Suppressor macrophage (primary cell): ENCODE measurements around the gene FOSL1.

Source experiments
- DNase-seq, 4 experiments: peaks; one replicate each; pipeline ENCODE4 v3.0.0-alpha.2; 2020 to 2022

FOSL1 gene

GRCh38 chr11:65896034-65896999 lies 3.9 kb downstream of the FOSL1 start:
- no peak for DNase-seq

- DNase-seq, result no peak
Measured at GRCh38 chr11:65895482-65895981, 4.7 kb downstream of the FOSL1 start.

DNA sequence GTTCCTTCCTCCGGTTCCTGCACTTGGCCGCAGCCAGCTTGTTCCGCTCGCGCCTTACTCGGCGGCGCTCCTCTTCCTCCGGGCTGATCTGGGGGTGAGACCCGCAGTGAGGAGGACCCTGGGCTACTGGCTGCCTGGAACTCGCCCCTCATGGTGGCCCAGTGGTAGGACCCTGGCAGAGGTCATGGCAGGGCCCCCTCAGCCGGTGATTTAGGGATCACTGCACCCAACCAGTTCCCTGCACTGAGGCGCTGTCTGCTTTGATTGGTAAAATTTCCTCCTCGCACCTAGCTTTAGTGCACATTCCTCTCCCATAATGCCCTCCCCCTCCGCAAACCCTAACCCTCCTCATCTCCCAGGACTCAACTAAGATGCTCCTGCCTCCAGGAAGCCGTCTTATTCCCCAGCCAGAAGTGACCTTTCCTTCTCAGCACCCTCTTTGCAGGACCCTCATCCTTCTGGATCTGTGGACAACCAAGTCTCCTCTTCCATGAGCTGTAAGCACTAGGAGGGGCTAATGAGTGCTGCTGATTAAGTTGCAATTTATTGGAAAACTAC lies 6.1 kb downstream of the FOSL1 start:
- DNase-seq, result peak in 3 of 4 experiments; percentile 52 to 76 (median 72)

DNA sequence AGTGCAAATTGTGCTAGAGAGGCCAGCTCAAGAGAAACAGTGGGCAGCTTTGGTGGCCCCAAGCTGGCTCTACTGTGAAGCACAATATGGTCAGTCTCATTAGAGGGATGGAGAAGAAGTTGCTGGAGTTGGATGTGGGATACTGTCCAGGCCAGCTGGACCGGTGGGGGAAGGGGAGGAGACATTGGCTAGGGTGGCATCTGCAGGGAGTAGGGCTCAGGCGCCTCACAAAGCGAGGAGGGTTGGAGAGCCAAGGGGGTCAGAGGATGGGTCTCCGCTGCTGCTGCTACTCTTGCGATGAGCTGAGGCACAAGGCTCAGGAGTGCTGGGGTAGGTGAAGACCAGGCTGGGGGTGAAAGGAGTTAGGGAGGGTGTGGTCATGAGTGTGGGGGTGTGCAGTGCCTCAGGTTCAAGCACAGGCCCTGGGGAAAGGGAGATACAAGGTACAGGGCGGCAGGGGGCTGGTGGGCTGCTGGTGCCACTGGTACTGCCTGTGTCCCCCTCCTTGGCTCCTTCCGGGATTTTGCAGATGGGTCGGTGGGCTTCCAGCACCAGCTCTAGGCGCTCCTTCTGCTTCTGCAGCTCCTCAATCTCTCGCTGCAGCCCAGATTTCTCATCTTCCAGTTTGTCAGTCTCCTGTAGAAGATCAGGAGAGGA lies 7.4 kb downstream of the FOSL1 start:
- DNase-seq, result peak in 1 of 4 experiments; percentile 1

GRCh38 chr11:65892137-65892540 lies 8.0 kb downstream of the FOSL1 start:
- peak in 1 of 4 experiments; percentile 3 for DNase-seq

- peak in 3 of 4 experiments; percentile 47 to 63 (median 58) for DNase-seq
Measured at GRCh38 chr11:65891219-65892136, 8.7 kb downstream of the FOSL1 start.

DNA sequence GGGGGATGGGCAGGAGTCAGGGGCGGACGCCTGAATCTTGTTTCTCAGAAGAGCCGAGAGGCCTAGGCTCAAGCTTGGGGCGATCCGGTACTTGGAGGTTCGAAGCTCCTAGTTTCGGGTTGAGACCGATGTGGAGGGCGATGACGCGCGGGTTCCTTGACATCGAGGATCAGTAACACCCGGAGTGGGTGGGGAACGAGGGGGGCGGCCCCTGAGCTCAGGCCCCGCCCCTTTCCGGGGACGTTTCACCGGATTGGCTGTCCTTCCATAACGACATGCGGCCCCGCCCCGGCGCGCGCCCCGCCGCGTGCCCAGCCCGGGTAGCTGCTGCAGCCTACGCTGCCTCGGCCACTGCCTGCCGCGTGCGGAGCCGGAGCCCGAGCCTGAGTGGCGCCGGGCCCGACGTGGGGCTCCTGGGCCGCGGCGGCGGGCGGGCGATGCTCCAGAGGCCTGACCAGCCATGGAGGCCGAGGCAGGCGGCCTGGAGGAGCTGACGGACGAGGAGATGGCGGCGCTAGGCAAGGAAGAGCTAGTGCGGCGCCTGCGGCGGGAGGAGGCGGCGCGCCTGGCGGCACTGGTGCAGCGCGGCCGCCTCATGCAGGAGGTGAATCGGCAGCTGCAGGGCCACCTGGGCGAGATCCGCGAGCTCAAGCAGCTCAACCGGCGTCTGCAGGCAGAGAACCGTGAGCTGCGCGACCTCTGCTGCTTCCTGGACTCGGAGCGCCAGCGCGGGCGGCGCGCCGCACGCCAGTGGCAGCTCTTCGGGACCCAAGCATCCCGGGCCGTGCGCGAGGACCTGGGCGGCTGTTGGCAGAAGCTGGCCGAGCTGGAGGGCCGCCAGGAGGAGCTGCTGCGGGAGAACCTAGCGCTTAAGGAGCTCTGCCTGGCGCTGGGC lies 9.6 kb downstream of the FOSL1 start, which contains the start of gene CCDC85B:
CCDC85B (plus strand) TSS at position 350 of the 895 bp plus-strand sequence; CDS start at position 461, 111 bp downstream.
- peak; percentile 74 to 99 (median 98) for DNase-seq

DNA sequence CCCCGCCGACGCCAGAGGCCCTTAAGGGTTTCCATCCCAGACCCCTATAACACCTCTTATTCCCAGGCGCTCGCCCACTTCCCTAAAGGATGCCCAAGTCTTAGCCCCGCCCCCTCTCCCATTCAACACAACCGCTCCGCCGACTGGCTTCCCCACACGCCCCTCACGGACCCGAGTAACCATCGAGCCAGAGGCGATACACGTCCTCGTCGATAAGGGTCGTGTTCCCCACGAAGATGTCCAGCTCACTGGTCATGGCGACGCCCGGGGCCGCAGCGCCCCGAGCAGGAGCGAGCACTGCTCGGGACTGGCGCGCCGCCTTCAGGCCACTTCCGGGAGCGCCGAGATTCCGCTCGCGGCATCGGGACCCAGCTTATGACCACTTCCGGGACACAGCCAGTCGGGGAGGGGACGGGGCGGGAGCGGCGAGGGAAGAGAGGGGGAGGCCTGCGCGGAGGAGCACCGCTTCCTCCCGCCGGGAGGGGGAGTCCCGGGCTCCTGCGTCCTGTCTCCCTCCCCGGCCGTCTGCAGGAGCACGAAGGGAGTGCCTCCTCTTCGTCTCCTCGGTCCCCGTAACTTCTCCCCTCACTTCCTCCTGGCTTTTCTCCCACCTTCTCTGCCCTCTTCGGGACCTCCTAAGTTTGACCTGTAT lies 11.9 kb downstream of the FOSL1 start, which contains the start of gene FIBP:
FIBP (minus strand) TSS at position 309 of the 652 bp plus-strand sequence; CDS start at position 256, 53 bp downstream.
- peak; percentile 97 to 98 (median 98) for DNase-seq

- no peak for DNase-seq
Measured at GRCh38 chr11:65887723-65888162, 12.4 kb downstream of the FOSL1 start.

GRCh38 chr11:65886826-65887722 lies 13.1 kb downstream of the FOSL1 start:
- DNase-seq, result peak in 1 of 4 experiments; percentile 1

- peak in 1 of 4 experiments; percentile 0 for DNase-seq
Measured at GRCh38 chr11:65885808-65886536, 14.2 kb downstream of the FOSL1 start.

DNA sequence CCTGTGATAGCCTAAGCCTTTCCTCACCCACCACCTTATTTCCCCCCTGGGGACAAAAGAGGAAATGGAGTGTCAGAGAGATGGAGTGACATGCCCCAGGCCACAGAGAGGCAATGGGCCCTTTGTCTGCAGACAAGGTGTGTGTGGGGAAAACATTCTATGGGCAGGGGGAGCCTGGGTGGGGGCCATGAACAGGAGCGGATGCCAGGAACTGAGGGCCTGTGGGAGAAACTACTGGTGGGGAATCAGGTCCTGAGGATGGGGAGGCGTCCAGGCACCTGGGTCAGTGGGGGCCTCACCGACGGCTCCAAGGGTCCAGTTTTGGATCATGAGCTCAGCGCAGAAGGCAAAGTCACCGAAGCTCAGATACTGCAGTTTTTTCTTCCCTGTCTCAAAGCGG lies 15.0 kb downstream of the FOSL1 start:
- DNase-seq, result peak in 1 of 4 experiments; percentile 0

DNA sequence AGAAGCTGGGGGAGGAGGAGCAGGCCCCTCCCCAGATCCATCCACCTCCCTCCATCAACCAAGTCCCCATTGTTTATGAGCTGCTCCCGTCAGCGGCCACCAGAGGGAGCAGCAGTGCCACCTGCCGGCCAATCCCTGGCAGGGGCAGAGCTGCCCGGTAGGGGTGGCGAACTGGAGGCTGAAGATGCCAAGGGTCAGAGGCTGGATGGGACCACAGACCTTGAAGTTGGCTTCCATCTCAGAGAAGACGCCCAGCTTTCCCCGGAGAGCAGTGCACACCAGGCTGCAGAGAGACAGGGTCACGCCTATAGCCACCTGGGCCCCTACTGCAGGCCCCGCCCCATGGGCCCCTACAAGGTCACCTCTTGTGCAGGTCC lies 15.5 kb downstream of the FOSL1 start:
- DNase-seq, result peak; percentile 88 to 93 (median 92)

- DNase-seq, result peak in 1 of 4 experiments; percentile 1
Measured at GRCh38 chr11:65883786-65884715, 16.1 kb downstream of the FOSL1 start.

DNA sequence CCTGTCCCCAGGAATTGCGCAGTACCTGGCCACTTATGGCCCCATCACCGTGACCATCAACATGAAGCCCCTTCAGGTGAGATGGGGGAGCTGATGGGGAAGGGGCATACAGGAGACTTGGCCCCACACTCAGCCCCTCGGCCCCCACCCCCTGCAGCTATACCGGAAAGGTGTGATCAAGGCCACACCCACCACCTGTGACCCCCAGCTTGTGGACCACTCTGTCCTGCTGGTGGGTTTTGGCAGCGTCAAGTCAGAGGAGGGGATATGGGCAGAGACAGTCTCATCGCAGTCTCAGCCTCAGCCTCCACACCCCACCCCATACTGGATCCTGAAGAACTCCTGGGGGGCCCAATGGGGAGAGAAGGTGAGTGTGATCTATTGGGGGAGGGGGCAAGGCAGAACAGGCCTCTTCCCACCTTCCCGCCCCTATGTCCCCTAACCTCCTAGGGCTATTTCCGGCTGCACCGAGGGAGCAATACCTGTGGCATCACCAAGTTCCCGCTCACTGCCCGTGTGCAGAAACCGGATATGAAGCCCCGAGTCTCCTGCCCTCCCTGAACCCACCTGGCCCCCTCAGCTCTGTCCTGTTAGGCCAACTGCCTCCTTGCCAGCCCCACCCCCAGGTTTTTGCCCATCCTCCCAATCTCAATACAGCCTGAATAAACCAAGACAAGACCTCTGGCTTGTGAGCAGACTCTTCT lies 17.0 kb downstream of the FOSL1 start:
- no peak for DNase-seq
